Inflammatory macrophage (primary cell): Measurements from ENCODE around the gene PROSER2.

Source experiments
- DNase-seq, 2 donors: peaks; one replicate each; pipeline ENCODE4 v3.0.0-alpha.2; 2020 to 2022

The PROSER2 gene

GRCh38 chr10:11869743-11870460 is 46.7 kb downstream of the PROSER2 start:
- no peak for DNase-seq

- DNase-seq: no peak
Observed at GRCh38 chr10:11870461-11870780, 47.3 kb downstream of the PROSER2 start.

GRCh38 chr10:11870900-11871400 is 47.8 kb downstream of the PROSER2 start:
- DNase-seq: no peak

GRCh38 chr10:11871466-11871865 is 48.3 kb downstream of the PROSER2 start:
- no peak for DNase-seq

GRCh38 chr10:11874568-11875493 is 51.7 kb downstream of the PROSER2 start:
- DNase-seq: peak; percentile 19 to 41

GRCh38 chr10:11875494-11876281 is 52.5 kb downstream of the PROSER2 start:
- no peak for DNase-seq

GRCh38 chr10:11876324-11876723 is 53.2 kb downstream of the PROSER2 start:
- DNase-seq: no peak

GRCh38 chr10:11876805-11877590 is 53.8 kb downstream of the PROSER2 start:
- DNase-seq: no peak

GRCh38 chr10:11877591-11877905 is 54.4 kb downstream of the PROSER2 start:
- DNase-seq: no peak

GRCh38 chr10:11878776-11879175 is 55.6 kb downstream of the PROSER2 start:
- no peak for DNase-seq

- no peak for DNase-seq
Observed at GRCh38 chr10:11879387-11880094, 56.4 kb downstream of the PROSER2 start.

- no peak for DNase-seq
Observed at GRCh38 chr10:11880151-11881029, 57.2 kb downstream of the PROSER2 start.

- DNase-seq: no peak
Observed at GRCh38 chr10:11881030-11881476, 57.9 kb downstream of the PROSER2 start.

- DNase-seq: no peak
Observed at GRCh38 chr10:11881477-11882417, 58.6 kb downstream of the PROSER2 start.

GRCh38 chr10:11882646-11883375 is 59.7 kb downstream of the PROSER2 start:
- no peak for DNase-seq

- no peak for DNase-seq
Observed at GRCh38 chr10:11884706-11885423, 61.7 kb downstream of the PROSER2 start.

- DNase-seq: no peak
Observed at GRCh38 chr10:11885437-11886137, 62.4 kb downstream of the PROSER2 start.
